Stomach (tissue), 9 donors: ENCODE results near the gene PARD3. TPM values are rescaled to one million over a fixed set of nuclear protein-coding genes. Genes with fewer than 3 reads are reported as not detected.
A peak's percentile ranks its signal among the peaks of the same experiment; 100 is the strongest.

Experiments used
- DNase-seq, 2 donors: peaks; one replicate each; pipeline versions ENCODE4 v3.0.0 to v3.0.0-alpha.2; 2013 to 2019
- H3K27ac ChIP-seq, 5 donors: fragments of 200-600 bp in 4 of 5; sonication (generic) in 4 of 5; one replicate each; pipeline ENCODE4 v1.5.1; 2013 to 2019; ENCODE audit warnings: mild to moderate bottlenecking in 1 of 5, moderate library complexity in 1 of 5
- H3K27me3 ChIP-seq, 3 donors: fragments of 200-600 bp; sonication (generic); one replicate each; pipeline ENCODE4 v1.5.1; 2017 to 2019; ENCODE audit warnings: mixed run types in 1 of 3
- H3K36me3 ChIP-seq, 4 donors: fragments of 200-600 bp; sonication (generic); 1 replicate in 3 of 4; 2 replicates in 1 of 4; pipeline ENCODE4 v1.5.1; 2016 to 2019
- H3K4me1 ChIP-seq, 4 donors: fragments of 200-600 bp; sonication (generic); one replicate each; pipeline ENCODE4 v1.5.1; 2016 to 2019
- H3K4me3 ChIP-seq, 4 donors: fragments of 200-600 bp; sonication (generic) in 3 of 4; one replicate each; pipeline ENCODE4 v1.5.1; 2016 to 2019; ENCODE audit warnings: mild to moderate bottlenecking in 1 of 4
- H3K9me3 ChIP-seq, 4 donors: fragments of 200-600 bp; sonication (generic); one replicate each; pipeline ENCODE4 v1.5.1; 2016 to 2019
- EP300 ChIP-seq: sonication (generic); formaldehyde crosslinking; IDR thresholded peaks from one replicate; pipeline ENCODE4 v1.6.1; 2017; ENCODE audit warnings: antibody characterized with exemption
- POLR2A ChIP-seq, 4 donors: fragments of 450-650 bp; IDR thresholded peaks; one replicate each; pipeline ENCODE4 v1.6.1; 2016; ENCODE audit warnings: antibody characterized with exemption in 4 of 4, control low read depth in 2 of 4, mild to moderate bottlenecking in 1 of 4, moderate library complexity in 1 of 4
- POLR2AphosphoS5 ChIP-seq, 3 donors: sonication (generic); formaldehyde crosslinking; IDR thresholded peaks; one replicate each; pipeline ENCODE4 v1.6.1; 2016; ENCODE audit warnings: antibody characterized with exemption in 3 of 3
- WGBS, 5 donors: extraction: QIAGEN DNeasy Blood & Tissue Kit in 3 of 5; methylation state at CpG; one replicate each; pipeline versions ENCODE4 v1.1.5 to v1.1.7; 2013 to 2018; 5-methylcytosine and 5-hydroxymethylcytosine counted together
- intact Hi-C: fragments of 100-400 bp; cut with DNase I; formaldehyde crosslinking; loops from one replicate; pipeline ENCODE4 v1.15.1; 2023; ENCODE audit warnings: low total_unique reads
- polyA plus RNA-seq, 3 donors: library from polyadenylated mRNA; stranded (reverse); fragments of 200-250 nt; gene quantifications; one replicate each; pipeline ENCODE4 v1.2.3, GENCODE V29; 2013
- total RNA-seq, 5 donors: library from RNA; depleted of rRNA; stranded (reverse); fragments of >200 nt; gene quantifications; one replicate each; pipeline versions ENCODE4 v1.1.0 to v1.2.3, GENCODE V29; 2014 to 2016
- TF ChIP-seq, protein P1 (sequence below), 7 experiments: fragments of 450-650 bp in 4 of 7; fragments of 200-600 bp in 3 of 7; sonication (generic) in 3 of 7; IDR thresholded peaks; one replicate each; pipeline ENCODE4 v1.5.1; 2016 to 2019; ENCODE audit warnings: antibody characterized with exemption in 7 of 7, control low read depth in 2 of 7, mild to moderate bottlenecking in 1 of 7
- donor health status: healthy with polysubstance abuse.
- donor health status: Bipolar disorder and iron deficiency.
- donor health status: healthy.

Gene PARD3
- total and polyA plus RNA-seq, 8 donors, result 13.7 to 118 (median 31.8) TPM

DNA sequence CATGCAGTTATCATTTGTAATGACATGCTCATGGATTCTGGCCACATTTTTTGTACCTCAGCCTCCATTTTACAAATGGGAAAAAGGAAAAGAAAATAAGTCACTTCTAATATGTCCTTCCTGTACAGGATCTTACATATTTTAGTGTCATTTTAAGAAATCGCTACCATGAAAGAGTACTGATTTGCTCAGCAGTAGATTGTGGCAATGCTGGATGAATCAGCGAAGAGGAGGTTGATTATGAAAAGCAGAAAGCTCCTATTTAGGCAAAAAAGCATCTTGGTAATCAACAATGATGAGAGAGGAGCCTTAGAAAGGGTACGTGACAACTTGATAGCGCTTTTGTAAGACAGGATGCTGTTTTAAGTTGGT lies 522.9 kb downstream of the PARD3 start:
- Histone ChIP-seq H3K9me3 (no peaks in the 10 kb centered on the region), H3K36me3 (no peaks in the 10 kb centered on the region), H3K27ac (no peak overlapping the region), H3K4me3 (no peak overlapping the region), H3K4me1 (peaks cover 0 to 10% (median 1%) of the 10 kb centered on the region in 4 donors), H3K27me3 (no peaks in the 10 kb centered on the region)
- intact Hi-C loops, result no loop called here
- TF ChIP-seq, protein P1, sequence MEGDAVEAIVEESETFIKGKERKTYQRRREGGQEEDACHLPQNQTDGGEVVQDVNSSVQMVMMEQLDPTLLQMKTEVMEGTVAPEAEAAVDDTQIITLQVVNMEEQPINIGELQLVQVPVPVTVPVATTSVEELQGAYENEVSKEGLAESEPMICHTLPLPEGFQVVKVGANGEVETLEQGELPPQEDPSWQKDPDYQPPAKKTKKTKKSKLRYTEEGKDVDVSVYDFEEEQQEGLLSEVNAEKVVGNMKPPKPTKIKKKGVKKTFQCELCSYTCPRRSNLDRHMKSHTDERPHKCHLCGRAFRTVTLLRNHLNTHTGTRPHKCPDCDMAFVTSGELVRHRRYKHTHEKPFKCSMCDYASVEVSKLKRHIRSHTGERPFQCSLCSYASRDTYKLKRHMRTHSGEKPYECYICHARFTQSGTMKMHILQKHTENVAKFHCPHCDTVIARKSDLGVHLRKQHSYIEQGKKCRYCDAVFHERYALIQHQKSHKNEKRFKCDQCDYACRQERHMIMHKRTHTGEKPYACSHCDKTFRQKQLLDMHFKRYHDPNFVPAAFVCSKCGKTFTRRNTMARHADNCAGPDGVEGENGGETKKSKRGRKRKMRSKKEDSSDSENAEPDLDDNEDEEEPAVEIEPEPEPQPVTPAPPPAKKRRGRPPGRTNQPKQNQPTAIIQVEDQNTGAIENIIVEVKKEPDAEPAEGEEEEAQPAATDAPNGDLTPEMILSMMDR (IDR thresholded peaks at IDR 0.05), result no peak
- TF ChIP-seq EP300 (no peak), POLR2A (IDR thresholded peaks at IDR 0.05) (no peak), POLR2AphosphoS5 (IDR thresholded peaks at IDR 0.05) (no peak)
- 72 to 88% (median 77%) methylated on average over 4 of the region's 4 CpGs for WGBS, 5 donors
- no peak for DNase-seq

GRCh38 chr10:34291466-34292193 lies 523.5 kb downstream of the PARD3 start:
- WGBS, 5 donors, result 78 to 82% (median 79%) methylated on average over 6 of the region's 6 CpGs
- H3K27ac ChIP-seq, result no peak overlapping the region
- no peak for DNase-seq
- peaks cover 0 to 10% (median 1%) of the 10 kb centered on the region in 4 donors for H3K4me1 ChIP-seq
- no peaks in the 10 kb centered on the region for H3K36me3 ChIP-seq
- H3K9me3 ChIP-seq, result no peaks in the 10 kb centered on the region
- intact Hi-C loops, result no loop called here
- no peak overlapping the region for H3K4me3 ChIP-seq
- TF ChIP-seq POLR2A (IDR thresholded peaks at IDR 0.05), result no peak
- H3K27me3 ChIP-seq, result no peaks in the 10 kb centered on the region

GRCh38 chr10:34290412-34291081 lies 524.5 kb downstream of the PARD3 start:
- TF ChIP-seq EP300 (no peak), POLR2AphosphoS5 (IDR thresholded peaks at IDR 0.05) (peak; percentile 56 to 94 (median 80))
- no peaks in the 10 kb centered on the region for H3K36me3 ChIP-seq
- H3K9me3 ChIP-seq, result no peaks in the 10 kb centered on the region
- H3K27me3 ChIP-seq, result no peaks in the 10 kb centered on the region
- H3K27ac ChIP-seq, result peak overlapping the region in 3 of 5 donors; percentile 13 to 62 (median 41)
- peaks cover 0 to 10% (median 1%) of the 10 kb centered on the region in 4 donors for H3K4me1 ChIP-seq
- intact Hi-C loops, result no loop called here
- H3K4me3 ChIP-seq, result no peak overlapping the region
- DNase-seq, result no peak
- WGBS, 5 donors, result 78 to 99% (median 93%) methylated on average over 2 of the region's 2 CpGs

- no peak overlapping the region for H3K4me3 ChIP-seq
- intact Hi-C loops, result no loop called here
- no peaks in the 10 kb centered on the region for H3K36me3 ChIP-seq
- H3K27me3 ChIP-seq, result no peaks in the 10 kb centered on the region
- H3K9me3 ChIP-seq, result no peaks in the 10 kb centered on the region
- H3K27ac ChIP-seq, result no peak overlapping the region
- H3K4me1 ChIP-seq, result peaks cover 0 to 10% (median 1%) of the 10 kb centered on the region in 4 donors
- no peak for DNase-seq
- 68 to 78% (median 73%) methylated on average over 3 of the region's 3 CpGs for WGBS, 5 donors
- TF ChIP-seq, protein P1 (IDR thresholded peaks at IDR 0.05), result no peak
Measured at GRCh38 chr10:34288634-34289033, 526.5 kb downstream of the PARD3 start.

- H3K9me3 ChIP-seq, result no peaks in the 10 kb centered on the region
- TF ChIP-seq EP300 (no peak), POLR2AphosphoS5 (IDR thresholded peaks at IDR 0.05) (peak in 1 of 3 donors; percentile 7), POLR2A (IDR thresholded peaks at IDR 0.05) (no peak)
- TF ChIP-seq, protein P1 (IDR thresholded peaks at IDR 0.05), result no peak
- no peak overlapping the region for H3K4me3 ChIP-seq
- 77 to 92% (median 84%) methylated on average over 3 of the region's 3 CpGs for WGBS, 5 donors
- H3K27ac ChIP-seq, result no peak overlapping the region
- no peaks in the 10 kb centered on the region for H3K36me3 ChIP-seq
- intact Hi-C loops, result no loop called here
- peaks cover 0 to 7% (median 3%) of the 10 kb centered on the region in 4 donors for H3K4me1 ChIP-seq
- no peak for DNase-seq
- H3K27me3 ChIP-seq, result no peaks in the 10 kb centered on the region
Measured at GRCh38 chr10:34286136-34286739, 528.9 kb downstream of the PARD3 start.
